ENCODE data around the gene DGKB.

- TF ChIP-seq PAX5 (IDR thresholded peaks at IDR 0.05; ENCODE audit: insufficient read depth, low read length, severe bottlenecking) = no peak
- no peak for TF ChIP-seq TAF1 (IDR thresholded peaks at IDR 0.05; ENCODE audit: low read depth, low read length)
- TF ChIP-seq POLR2AphosphoS5 (IDR thresholded peaks at IDR 0.05; ENCODE audit: low read depth, low read length) = no peak
- no peak for TF ChIP-seq POLR2A (IDR thresholded peaks at IDR 0.05; ENCODE audit: low read depth, low read length)
Observed at GRCh38 chr7:14495633-14496032, 406.9 kb downstream of the DGKB start.
